Measurements from ENCODE around the gene MRPL2.

The MRPL2 gene

DNA sequence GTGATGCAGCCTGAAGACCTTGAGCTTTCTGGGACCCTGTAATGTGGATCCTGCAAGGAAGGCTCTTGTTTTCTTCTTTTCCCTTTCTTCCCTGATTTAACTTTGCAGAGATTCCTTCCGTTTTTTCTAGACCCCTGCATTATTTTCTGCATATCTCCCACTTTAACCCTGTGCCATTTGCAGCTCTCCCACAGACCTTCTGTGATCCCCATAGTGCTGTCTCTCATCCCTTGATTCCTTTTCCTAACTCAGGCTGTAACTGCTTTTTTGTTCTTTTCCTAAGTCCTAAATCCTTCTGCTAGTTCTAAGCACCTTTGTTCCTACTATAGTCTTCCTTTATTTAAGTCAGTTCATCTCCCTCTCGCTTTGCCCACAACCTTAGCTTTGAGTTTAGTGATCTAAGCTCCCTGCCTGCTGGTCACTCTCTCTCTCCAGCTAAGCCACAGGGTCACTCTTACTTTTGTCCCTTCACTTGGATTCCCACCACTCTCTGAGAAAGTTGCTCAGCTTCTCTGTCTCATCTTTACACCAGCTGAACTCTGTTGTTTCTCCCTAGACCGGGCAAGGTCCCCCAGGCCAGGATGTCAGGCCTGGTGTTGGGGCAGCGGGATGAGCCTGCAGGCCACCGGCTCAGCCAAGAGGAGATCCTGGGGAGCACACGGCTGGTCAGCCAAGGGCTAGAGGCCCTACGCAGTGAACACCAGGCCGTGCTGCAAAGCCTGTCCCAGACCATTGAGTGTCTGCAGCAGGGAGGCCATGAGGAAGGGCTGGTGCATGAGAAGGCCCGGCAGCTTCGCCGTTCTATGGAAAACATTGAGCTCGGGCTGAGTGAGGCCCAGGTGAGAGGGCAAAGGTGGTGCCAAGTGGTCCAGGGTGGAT is 1.8 kb upstream of the MRPL2 start:
- peak overlapping the region in 1 of 2 donors; percentile 64 for H3K4me3 ChIP-seq (ENCODE audit: low read length in 2 of 2)
- peaks cover 6 to 10% of the 10 kb centered on the region in 2 donors for H3K4me1 ChIP-seq (ENCODE audit: control insufficient read depth in 2 of 2, insufficient read depth in 1 of 2, low read depth in 1 of 2, low read length in 2 of 2)
- H4K8ac ChIP-seq (ENCODE audit: low read depth, low read length), result no peak overlapping the region
- no peak overlapping the region for H2BK15ac ChIP-seq (ENCODE audit: low read length)
- peak overlapping the region; percentile 59 for H3K23ac ChIP-seq (ENCODE audit: low read depth, low read length, poor library complexity)
- no peak overlapping the region for H2AK5ac ChIP-seq (ENCODE audit: low read depth, low read length)
- no peak overlapping the region for H3K18ac ChIP-seq (ENCODE audit: low read length)
- no CpG with 5 or more reads among the region's 12 CpGs for WGBS, 2 donors (ENCODE audit: extremely low coverage in 2 of 2, insufficient read length in 2 of 2, insufficient replicate concordance in 1 of 2)
- no peaks in the 10 kb centered on the region for H3K9me3 ChIP-seq (replicated peaks in 1 of 2; ENCODE audit: control insufficient read depth in 2 of 2, insufficient read depth in 1 of 2, low read depth in 1 of 2, low read length in 2 of 2)
- H4K91ac ChIP-seq (ENCODE audit: low read depth, low read length, poor library complexity), result no peak overlapping the region
- no peak overlapping the region for H3K4ac ChIP-seq (ENCODE audit: low read length)
- no peak overlapping the region for H2BK5ac ChIP-seq (ENCODE audit: low read length)
- H3K27ac ChIP-seq (replicated peaks; ENCODE audit: low read length), result no peak overlapping the region
- H3K14ac ChIP-seq (ENCODE audit: low read length), result no peak overlapping the region
- no peaks in the 10 kb centered on the region for H3K27me3 ChIP-seq (ENCODE audit: control insufficient read depth in 3 of 3, insufficient read depth in 3 of 3, low read depth in 1 of 3, low read length in 3 of 3)
- no peak overlapping the region for H2AFZ ChIP-seq (ENCODE audit: low read length)
- no peak overlapping the region for H2BK120ac ChIP-seq (ENCODE audit: low read depth, low read length)
- no peak overlapping the region for H3K9ac ChIP-seq (ENCODE audit: low read depth, low read length, poor library complexity)
- H2BK12ac ChIP-seq (ENCODE audit: low read length), result no peak overlapping the region
- peaks cover 8% of the 10 kb centered on the region for H3K79me1 ChIP-seq (ENCODE audit: low read depth, low read length)
- H3K36me3 ChIP-seq (replicated peaks in 1 of 2; ENCODE audit: control insufficient read depth in 2 of 2, insufficient read depth in 2 of 2, low read length in 2 of 2), result peaks cover 1 to 23% of the 10 kb centered on the region in 2 donors
- no peak overlapping the region for H3K4me2 ChIP-seq (ENCODE audit: insufficient read depth, low read length, poor library complexity, severe bottlenecking)
- no peak for DNase-seq (ENCODE audit: low spot score)

- Histone ChIP-seq H2BK120ac (ENCODE audit: low read depth, low read length) (no peak overlapping the region), H3K14ac (ENCODE audit: low read length) (no peak overlapping the region), H2AFZ (ENCODE audit: low read length) (peak overlapping the region; percentile 88), H4K91ac (ENCODE audit: low read depth, low read length, poor library complexity) (no peak overlapping the region), H3K4me2 (ENCODE audit: insufficient read depth, low read length, poor library complexity, severe bottlenecking) (peak overlapping the region; percentile 84), H3K23ac (ENCODE audit: low read depth, low read length, poor library complexity) (peak overlapping the region; percentile 93), H2BK15ac (ENCODE audit: low read length) (no peak overlapping the region), H3K79me1 (ENCODE audit: low read depth, low read length) (peaks cover 8% of the 10 kb centered on the region), H3K36me3 (replicated peaks in 1 of 2; ENCODE audit: control insufficient read depth in 2 of 2, insufficient read depth in 2 of 2, low read length in 2 of 2) (peaks cover 7 to 23% of the 10 kb centered on the region in 2 donors), H3K9me3 (replicated peaks in 1 of 2; ENCODE audit: control insufficient read depth in 2 of 2, insufficient read depth in 1 of 2, low read depth in 1 of 2, low read length in 2 of 2) (no peaks in the 10 kb centered on the region), H4K8ac (ENCODE audit: low read depth, low read length) (no peak overlapping the region), H3K27ac (replicated peaks; ENCODE audit: low read length) (no peak overlapping the region), H2AK5ac (ENCODE audit: low read depth, low read length) (no peak overlapping the region), H3K4me1 (ENCODE audit: control insufficient read depth in 2 of 2, insufficient read depth in 1 of 2, low read depth in 1 of 2, low read length in 2 of 2) (peaks cover 6 to 10% of the 10 kb centered on the region in 2 donors), H2BK5ac (ENCODE audit: low read length) (no peak overlapping the region), H3K4me3 (ENCODE audit: low read length in 2 of 2) (peak overlapping the region; percentile 64 to 89), H2BK12ac (ENCODE audit: low read length) (no peak overlapping the region), H3K18ac (ENCODE audit: low read length) (peak overlapping the region; percentile 90), H3K4ac (ENCODE audit: low read length) (no peak overlapping the region), H3K9ac (ENCODE audit: low read depth, low read length, poor library complexity) (peak overlapping the region; percentile 88), H3K27me3 (ENCODE audit: control insufficient read depth in 3 of 3, insufficient read depth in 3 of 3, low read depth in 1 of 3, low read length in 3 of 3) (no peaks in the 10 kb centered on the region)
- no CpG with 5 or more reads among the region's 15 CpGs for WGBS, 2 donors (ENCODE audit: extremely low coverage in 2 of 2, insufficient read length in 2 of 2, insufficient replicate concordance in 1 of 2)
- no peak for DNase-seq (ENCODE audit: low spot score)
Observed at GRCh38 chr6:43060034-43060754, 960 bp upstream of the MRPL2 start.

DNA sequence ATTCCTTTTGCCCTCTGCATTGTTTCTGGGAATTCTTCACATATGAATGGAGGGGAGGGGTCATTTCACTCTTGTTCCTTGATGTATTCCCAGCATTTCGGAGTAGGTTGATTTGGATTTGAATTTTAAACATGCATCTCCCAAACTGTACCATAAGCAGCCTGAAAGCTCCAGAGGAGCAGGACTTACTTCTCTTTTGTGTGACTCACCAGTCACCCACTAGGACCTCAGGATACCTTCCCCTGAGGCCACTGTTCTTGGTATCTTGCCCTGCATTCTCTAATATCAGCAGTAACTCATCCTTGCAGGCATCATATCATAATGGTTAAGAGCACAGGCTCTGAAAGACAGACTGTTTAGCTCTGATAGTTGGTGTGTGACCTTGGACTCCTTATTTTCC is 703 bp downstream of the MRPL2 start:
- Histone ChIP-seq H2BK120ac (ENCODE audit: low read depth, low read length) (no peak overlapping the region), H4K91ac (ENCODE audit: low read depth, low read length, poor library complexity) (no peak overlapping the region), H3K9me3 (replicated peaks in 1 of 2; ENCODE audit: control insufficient read depth in 2 of 2, insufficient read depth in 1 of 2, low read depth in 1 of 2, low read length in 2 of 2) (no peaks in the 10 kb centered on the region), H3K9ac (ENCODE audit: low read depth, low read length, poor library complexity) (no peak overlapping the region), H2AFZ (ENCODE audit: low read length) (no peak overlapping the region), H2BK15ac (ENCODE audit: low read length) (no peak overlapping the region), H3K79me1 (ENCODE audit: low read depth, low read length) (peaks cover 8% of the 10 kb centered on the region), H3K27ac (replicated peaks; ENCODE audit: low read length) (no peak overlapping the region), H2BK12ac (ENCODE audit: low read length) (no peak overlapping the region), H2BK5ac (ENCODE audit: low read length) (no peak overlapping the region), H3K18ac (ENCODE audit: low read length) (no peak overlapping the region), H3K4me3 (ENCODE audit: low read length in 2 of 2) (peak overlapping the region; percentile 64 to 94), H2AK5ac (ENCODE audit: low read depth, low read length) (no peak overlapping the region), H3K4ac (ENCODE audit: low read length) (no peak overlapping the region), H3K4me2 (ENCODE audit: insufficient read depth, low read length, poor library complexity, severe bottlenecking) (peak overlapping the region; percentile 55), H3K4me1 (ENCODE audit: control insufficient read depth in 2 of 2, insufficient read depth in 1 of 2, low read depth in 1 of 2, low read length in 2 of 2) (peaks cover 6 to 13% of the 10 kb centered on the region in 2 donors), H4K8ac (ENCODE audit: low read depth, low read length) (no peak overlapping the region), H3K23ac (ENCODE audit: low read depth, low read length, poor library complexity) (no peak overlapping the region), H3K36me3 (replicated peaks in 1 of 2; ENCODE audit: control insufficient read depth in 2 of 2, insufficient read depth in 2 of 2, low read length in 2 of 2) (peaks cover 8 to 27% of the 10 kb centered on the region in 2 donors), H3K14ac (ENCODE audit: low read length) (no peak overlapping the region), H3K27me3 (ENCODE audit: control insufficient read depth in 3 of 3, insufficient read depth in 3 of 3, low read depth in 1 of 3, low read length in 3 of 3) (no peaks in the 10 kb centered on the region)
- no peak for DNase-seq (ENCODE audit: low spot score)
- WGBS, 2 donors (ENCODE audit: extremely low coverage in 2 of 2, insufficient read length in 2 of 2, insufficient replicate concordance in 1 of 2), result no CpG with 5 or more reads among the region's 1 CpG

DNA sequence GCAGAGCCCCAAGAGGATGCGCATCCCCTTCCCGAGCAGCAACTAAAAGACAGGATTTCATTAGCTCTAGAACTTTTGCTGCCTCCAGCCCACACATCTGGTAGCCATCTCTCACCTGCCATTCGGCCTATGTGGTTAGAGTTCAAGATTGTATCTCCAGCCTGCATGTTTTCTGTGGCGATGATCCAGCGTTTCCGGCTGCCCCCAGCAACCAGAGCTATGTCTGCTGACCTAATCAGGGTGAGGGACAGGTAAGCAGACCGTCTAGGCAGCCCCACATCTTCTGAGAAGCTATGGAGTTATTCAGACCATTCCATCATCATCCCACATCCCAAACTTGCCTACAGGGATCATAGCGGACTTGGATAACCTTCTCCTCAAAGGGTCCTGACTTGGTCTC is 3.3 kb downstream of the MRPL2 start:
- no peak overlapping the region for H3K9ac ChIP-seq (ENCODE audit: low read depth, low read length, poor library complexity)

More for the DNA sequence above, 3.3 kb downstream of the MRPL2 start:
- Histone ChIP-seq H2BK12ac (ENCODE audit: low read length) (no peak overlapping the region), H2BK5ac (ENCODE audit: low read length) (no peak overlapping the region), H3K27ac (replicated peaks; ENCODE audit: low read length) (no peak overlapping the region), H3K9me3 (replicated peaks in 1 of 2; ENCODE audit: control insufficient read depth in 2 of 2, insufficient read depth in 1 of 2, low read depth in 1 of 2, low read length in 2 of 2) (no peaks in the 10 kb centered on the region), H3K79me1 (ENCODE audit: low read depth, low read length) (peaks cover 10% of the 10 kb centered on the region), H2BK15ac (ENCODE audit: low read length) (no peak overlapping the region), H4K91ac (ENCODE audit: low read depth, low read length, poor library complexity) (no peak overlapping the region), H3K27me3 (ENCODE audit: control insufficient read depth in 3 of 3, insufficient read depth in 3 of 3, low read depth in 1 of 3, low read length in 3 of 3) (no peaks in the 10 kb centered on the region), H3K4ac (ENCODE audit: low read length) (no peak overlapping the region), H3K4me1 (ENCODE audit: control insufficient read depth in 2 of 2, insufficient read depth in 1 of 2, low read depth in 1 of 2, low read length in 2 of 2) (peaks cover 12 to 14% of the 10 kb centered on the region in 2 donors), H3K36me3 (replicated peaks in 1 of 2; ENCODE audit: control insufficient read depth in 2 of 2, insufficient read depth in 2 of 2, low read length in 2 of 2) (peaks cover 14 to 43% of the 10 kb centered on the region in 2 donors), H2AFZ (ENCODE audit: low read length) (no peak overlapping the region), H2BK120ac (ENCODE audit: low read depth, low read length) (no peak overlapping the region), H2AK5ac (ENCODE audit: low read depth, low read length) (no peak overlapping the region), H3K4me2 (ENCODE audit: insufficient read depth, low read length, poor library complexity, severe bottlenecking) (no peak overlapping the region), H4K8ac (ENCODE audit: low read depth, low read length) (no peak overlapping the region), H3K23ac (ENCODE audit: low read depth, low read length, poor library complexity) (no peak overlapping the region), H3K14ac (ENCODE audit: low read length) (no peak overlapping the region), H3K4me3 (ENCODE audit: low read length in 2 of 2) (no peak overlapping the region), H3K18ac (ENCODE audit: low read length) (no peak overlapping the region)
- WGBS, 2 donors (ENCODE audit: extremely low coverage in 2 of 2, insufficient read length in 2 of 2, insufficient replicate concordance in 1 of 2), result no CpG with 5 or more reads among the region's 8 CpGs
- no peak for DNase-seq (ENCODE audit: low spot score)

Data from neuronal stem cell (in vitro differentiated cells).